HG03175 (cell line): ENCODE data around the gene BMAL1.
"Not testable (repeated sequence)": the region's sequence is repeated elsewhere in the genome, so short reads cannot be mapped to it uniquely, and the experiment has no call there.

Experiments used
- ATAC-seq: cut with Tn5 transposase; IDR thresholded peaks from one replicate; pipeline ENCODE4 v1.9.1; 2021; ENCODE audit warnings: mild to moderate bottlenecking, moderate library complexity; ENCODE audit not compliant: unreplicated experiment

Gene BMAL1

DNA sequence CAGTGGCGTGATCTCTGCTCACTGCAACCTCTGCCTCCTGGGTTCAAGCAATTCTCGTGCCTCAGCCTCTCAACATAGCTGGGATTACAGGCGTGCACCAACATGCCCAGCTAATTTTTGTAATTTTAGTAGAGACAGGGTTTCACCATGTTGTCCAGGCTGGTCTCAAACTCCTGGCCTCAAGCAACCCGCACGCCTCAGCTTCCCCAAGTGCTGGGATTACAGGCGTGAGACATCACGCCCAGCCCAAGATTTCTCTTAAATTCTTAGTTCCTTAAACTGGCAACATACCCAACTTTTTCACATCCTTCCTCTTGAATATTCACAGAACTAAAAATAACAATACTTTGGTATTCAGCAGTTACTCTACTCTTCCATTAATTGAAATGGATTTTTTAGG is 159.2 kb downstream of the BMAL1 start:
- ATAC-seq = not testable (repeated sequence)
